NCI-H446 treated with DMSO at 0.1 percent for 48 hours (cell line): ENCODE measurements around the gene ZNF548.

Experiments used
- DNase-seq: peaks from one replicate; lab custom pipeline; 2025; lab: John Stamatoyannopoulos, UW

The ZNF548 gene

GRCh38 chr19:57398868-57399267, 9.2 kb downstream of the ZNF548 start:
- DNase-seq, result no peak

GRCh38 chr19:57403737-57404563, 14.3 kb downstream of the ZNF548 start:
- no peak for DNase-seq

DNA sequence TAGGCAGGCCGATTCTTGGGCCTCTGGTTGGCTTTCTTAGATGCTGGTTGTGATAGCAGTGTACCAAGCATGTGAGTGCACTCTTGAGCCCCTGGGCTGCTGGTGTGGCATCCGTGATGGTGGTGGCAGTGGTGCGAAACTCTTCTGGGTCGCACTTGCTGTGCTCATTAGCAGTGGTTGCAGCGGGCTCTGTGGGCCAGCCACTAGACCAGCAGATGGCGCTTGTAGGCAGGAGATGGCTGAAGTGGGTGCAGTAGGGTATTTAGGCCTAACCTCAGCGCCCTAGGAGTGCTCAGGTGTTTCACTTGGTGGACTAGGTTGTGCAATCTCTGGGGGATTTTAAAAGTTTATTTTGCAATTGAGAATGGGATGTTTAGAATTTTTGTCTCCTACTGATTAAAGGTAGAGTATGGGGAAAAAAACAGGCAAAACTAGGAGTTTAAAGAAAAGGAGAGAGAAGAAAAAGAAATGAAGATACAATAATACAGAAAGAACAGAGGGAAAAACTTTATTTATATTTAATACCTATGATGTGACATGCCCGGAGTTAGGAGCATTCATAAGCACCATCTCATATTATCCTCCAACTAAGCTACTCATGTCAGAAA, 17.0 kb downstream of the ZNF548 start:
- no peak for DNase-seq

DNA sequence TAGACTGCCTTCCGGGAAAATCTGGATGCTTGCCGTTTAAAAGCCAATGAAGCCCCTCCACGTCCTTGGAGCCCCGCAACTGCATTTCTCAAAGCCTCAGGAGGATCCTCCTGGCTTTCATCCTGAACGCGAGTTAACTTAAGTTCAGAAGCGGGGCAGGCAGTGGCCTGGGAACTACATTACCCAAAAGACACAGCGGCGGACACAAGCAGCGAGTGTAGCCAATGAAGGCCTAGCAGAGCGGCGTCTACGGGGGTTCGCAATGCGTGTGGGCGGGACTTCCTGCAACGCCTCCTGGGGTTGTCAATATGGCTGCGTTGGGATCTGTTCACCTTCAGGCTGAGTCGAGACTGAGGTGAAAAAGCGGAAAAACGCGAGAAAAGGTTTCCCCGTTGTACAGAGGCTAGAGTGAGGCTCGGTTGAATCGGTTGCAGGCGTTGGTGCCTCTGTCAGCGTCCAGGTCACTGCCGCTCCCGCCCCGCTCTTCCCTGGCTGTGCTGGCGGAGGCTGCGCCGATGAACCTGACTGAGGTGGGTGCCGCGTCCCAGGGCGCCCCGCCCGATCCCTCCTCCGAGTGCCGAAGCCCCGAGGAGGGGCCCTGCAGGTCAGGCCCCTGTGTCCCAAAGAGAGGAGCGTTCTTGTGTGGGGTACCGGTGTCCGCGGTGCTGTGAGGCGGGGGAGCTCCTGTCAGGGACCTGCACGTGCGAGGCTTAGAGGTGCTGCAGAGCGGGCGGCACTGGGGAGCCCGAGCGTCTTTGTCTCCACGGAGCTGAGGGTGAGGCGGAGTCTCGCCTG, 21.4 kb downstream of the ZNF548 start, which contains the start of gene ZNF17:
ZNF17 (plus strand) TSS at position 285 of the 795 bp plus-strand sequence. CDS start 2,455 bp downstream, outside the sequence.
- DNase-seq, result peak; percentile 78

GRCh38 chr19:57419439-57419838, 29.8 kb downstream of the ZNF548 start:
- DNase-seq, result no peak

DNA sequence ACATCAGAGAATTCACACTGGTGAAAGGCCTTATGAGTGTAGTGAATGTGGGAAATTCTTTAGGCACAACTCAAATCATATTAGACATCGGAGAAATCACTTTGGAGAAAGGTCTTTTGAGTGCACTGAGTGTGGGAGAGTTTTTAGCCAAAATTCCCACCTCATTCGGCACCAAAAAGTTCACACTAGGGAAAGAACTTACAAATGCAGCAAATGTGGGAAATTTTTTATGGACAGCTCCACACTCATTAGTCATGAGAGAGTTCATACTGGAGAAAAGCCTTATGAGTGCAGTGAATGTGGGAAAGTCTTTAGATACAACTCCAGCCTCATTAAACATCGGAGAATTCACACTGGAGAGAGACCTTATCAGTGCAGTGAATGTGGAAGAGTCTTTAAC, 31.4 kb downstream of the ZNF548 start:
- no peak for DNase-seq

DNA sequence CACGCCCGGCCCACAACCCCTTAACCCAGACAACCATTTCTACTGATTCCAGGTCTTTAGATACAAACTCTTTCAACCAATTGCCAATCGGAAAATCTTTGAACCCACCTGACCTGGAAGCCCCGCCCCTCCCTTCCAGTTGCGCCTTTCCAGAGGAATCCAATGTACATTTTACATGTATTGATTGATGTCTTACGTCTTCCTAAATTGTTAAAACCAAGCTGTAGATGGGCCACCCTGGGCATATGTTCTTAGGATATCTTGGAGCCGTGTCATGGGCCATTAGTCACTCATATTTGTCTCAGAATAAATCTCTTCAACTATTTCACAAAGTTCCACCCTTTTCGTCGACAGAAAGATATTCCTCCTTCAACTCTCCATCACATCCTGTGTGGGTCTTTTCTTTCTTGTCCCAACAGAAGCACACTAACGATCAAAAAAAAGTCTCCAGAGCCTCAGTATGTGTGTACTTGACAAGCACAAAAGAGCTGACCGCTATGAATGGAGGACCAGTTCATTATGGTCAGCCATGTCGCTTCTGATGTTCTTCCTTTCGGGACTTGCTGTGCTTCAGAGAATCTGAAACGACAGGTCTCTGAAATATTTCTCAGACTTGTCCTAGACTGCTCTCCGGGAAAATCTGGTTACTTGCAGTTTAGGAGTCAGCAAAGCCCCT, 44.9 kb downstream of the ZNF548 start:
- no peak for DNase-seq

- DNase-seq, result peak; percentile 96
Observed at GRCh38 chr19:57435062-57435978, 45.7 kb downstream of the ZNF548 start, which contains the start of gene ZNF749. ZNF749 (plus strand) TSS chr19:57435325; CDS start chr19:57435579, 254 bp downstream.

- DNase-seq, result no peak
Observed at GRCh38 chr19:57436417-57436816, 46.8 kb downstream of the ZNF548 start.

- no peak for DNase-seq
Observed at GRCh38 chr19:57437931-57438330, 48.3 kb downstream of the ZNF548 start.

GRCh38 chr19:57438925-57439324, 49.3 kb downstream of the ZNF548 start:
- DNase-seq, result no peak

- DNase-seq, result no peak
Observed at GRCh38 chr19:57441979-57442752, 52.5 kb downstream of the ZNF548 start.

- DNase-seq, result no peak
Observed at GRCh38 chr19:57443121-57443696, 53.6 kb downstream of the ZNF548 start.

- no peak for DNase-seq
Observed at GRCh38 chr19:57452307-57452706, 62.7 kb downstream of the ZNF548 start.
